A549 treated with Mapracorat at 1 μM for 4 hours (cell line): ENCODE results near the gene LZTS2. TPM values are rescaled to one million over a fixed set of nuclear protein-coding genes. Genes with fewer than 3 reads are reported as not detected.

ENCODE experiments used
- total RNA-seq: library from RNA; stranded (reverse); fragments of 200-300 nt; extraction: Qiagen RNA extraction; gene quantifications from 5 replicates; pipeline ENCODE4 v1.2.3, GENCODE V29; 2022

The LZTS2 gene
- 28.2 to 47.4 TPM (median 43.5 TPM) in 5 replicates for total RNA-seq

DNA sequence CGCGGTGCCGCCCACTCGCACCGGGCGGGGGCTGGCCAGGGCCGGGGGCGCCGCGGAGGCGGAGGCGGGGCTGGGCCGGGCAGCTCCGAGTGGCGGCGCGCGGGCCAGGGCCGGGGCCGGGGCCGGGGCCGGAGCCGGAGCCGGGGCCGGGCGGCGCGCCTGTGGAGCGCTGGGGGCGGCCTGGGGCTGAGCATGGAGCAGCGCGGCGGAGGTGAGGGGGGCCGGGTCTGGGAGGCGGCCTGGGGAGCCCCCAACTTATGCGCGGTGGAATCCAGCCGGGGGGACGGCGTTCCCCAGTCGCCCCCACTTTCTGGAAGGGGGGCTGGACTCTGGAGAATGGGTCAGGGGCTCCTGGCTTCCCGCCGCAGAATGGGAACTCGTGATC is at the start of gene LZTS2:
LZTS2 (plus strand) TSS at position 67 of the 385 bp plus-strand sequence. CDS start 2,731 bp downstream, outside the sequence.

DNA sequence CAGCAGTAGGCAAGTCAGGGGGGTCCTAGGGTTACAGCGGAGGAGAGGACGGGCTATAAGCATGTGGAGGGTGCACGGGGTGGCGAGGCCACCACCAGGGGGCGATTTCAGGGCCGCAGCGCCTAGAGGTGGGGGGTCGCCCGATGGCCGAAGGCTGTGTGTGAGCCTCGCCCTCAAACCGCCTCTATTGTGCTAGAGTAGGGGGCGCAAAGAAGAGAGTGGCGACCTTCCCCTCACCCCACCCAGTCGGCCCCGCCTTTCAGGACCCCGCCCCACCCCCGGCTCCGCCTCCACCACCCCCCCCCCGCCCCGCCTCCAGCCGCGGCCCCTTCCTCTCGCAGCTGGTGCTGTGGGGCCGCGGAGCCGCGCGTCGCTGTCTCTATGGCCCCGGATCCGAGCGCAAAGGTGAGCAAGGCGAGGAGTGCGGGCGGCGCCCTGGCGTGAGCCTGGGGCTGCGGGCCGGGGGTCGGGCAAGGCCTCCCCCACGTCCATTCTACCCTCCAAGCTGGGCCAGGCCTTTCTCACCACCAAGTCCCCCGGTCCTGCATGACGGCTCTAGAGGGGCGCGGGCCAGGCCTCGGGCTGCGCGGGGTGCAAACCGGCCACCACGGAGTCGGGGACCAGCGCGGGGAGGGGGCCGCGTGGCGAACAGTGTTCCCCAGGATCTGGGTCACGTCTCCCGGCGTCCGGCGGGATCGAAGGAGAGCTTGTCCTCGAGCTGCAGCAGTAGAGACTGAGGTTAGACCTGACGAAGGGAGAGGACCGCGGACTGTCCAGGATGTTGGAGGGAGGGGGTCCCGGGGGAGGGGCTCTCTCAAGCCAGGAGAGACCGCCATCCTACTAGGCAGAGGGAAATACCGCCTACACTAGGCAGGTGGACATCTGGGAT is 30.2 kb upstream of the LZTS2 start, which contains the start of gene SEMA4G:
SEMA4G (plus strand) TSS at position 318 of the 889 bp plus-strand sequence. CDS start 3,409 bp downstream, outside the sequence.

GRCh38 chr10:100986952-100987684 is 12.5 kb upstream of the LZTS2 start, which contains the start of the genes MRPL43 and TWNK:
MRPL43 (minus strand) TSS chr10:100987497; CDS start chr10:100987443, 54 bp downstream.
TWNK (plus strand) TSS chr10:100987543; CDS start chr10:100988211, 668 bp downstream.

DNA sequence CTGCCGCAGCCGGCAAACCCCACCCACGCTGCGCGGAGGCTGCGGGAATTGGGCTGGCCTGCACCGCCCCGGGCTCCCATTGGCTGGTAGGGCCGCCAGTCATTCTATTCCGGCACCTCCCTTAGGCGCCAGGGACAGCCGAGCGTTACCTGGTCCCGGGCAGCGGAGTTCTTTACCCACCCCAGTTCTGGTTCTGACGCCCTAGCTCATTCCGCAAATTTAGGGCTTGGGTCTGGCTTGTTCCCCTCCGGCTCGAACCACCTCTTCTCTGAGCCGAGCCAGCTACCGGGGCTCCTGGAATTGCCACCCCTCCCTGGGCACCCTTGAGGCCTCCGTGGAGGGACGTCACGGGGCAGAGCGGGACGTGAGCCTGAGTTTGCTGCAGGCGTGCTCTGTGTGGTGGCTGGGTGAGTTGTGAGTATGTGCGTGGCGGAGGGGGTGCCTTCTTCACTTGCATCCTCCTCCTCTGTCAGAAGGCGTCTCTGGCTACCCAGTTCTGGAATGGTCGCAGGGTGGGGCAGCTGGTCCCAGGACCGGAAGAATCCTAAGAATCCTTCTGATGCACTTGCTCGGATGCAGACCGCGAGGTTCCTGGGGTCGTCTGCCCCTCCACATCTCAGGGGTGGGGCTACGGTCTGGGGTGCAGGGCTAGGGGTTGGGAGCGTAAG is 31.7 kb downstream of the LZTS2 start, which contains the start of the genes PDZD7 and SFXN3:
PDZD7 (minus strand) TSS at position 2 of the 668 bp plus-strand sequence. CDS start 910 bp downstream, outside the sequence.
SFXN3 (plus strand) TSS at position 107 of the 668 bp plus-strand sequence. CDS start 3,461 bp downstream, outside the sequence.

Other genes with a start within 250 kb of the LZTS2 start
- 6.7 to 10.3 TPM (median 9.0 TPM) in 5 replicates for gene SLF2, start 86.8 kb upstream of the LZTS2 start, total RNA-seq
- 6.6 to 9.3 TPM (median 8.9 TPM) in 5 replicates for gene SEMA4G, start 30.3 kb upstream of the LZTS2 start, total RNA-seq
- 77.7 to 97.6 TPM (median 95.4 TPM) in 5 replicates for gene MRPL43, start 12.3 kb upstream of the LZTS2 start, total RNA-seq
- gene TWNK, start 12.3 kb upstream of the LZTS2 start, total RNA-seq: 34.5 to 42.7 TPM (median 39.3 TPM) in 5 replicates
- gene PDZD7, start 31.3 kb downstream of the LZTS2 start, total RNA-seq: 0.53 to 1.2 TPM (median 0.76 TPM) in 5 replicates
- gene SFXN3, start 31.4 kb downstream of the LZTS2 start, total RNA-seq: 43.3 to 49.9 TPM (median 45.2 TPM) in 5 replicates
- gene KAZALD1, start 62.2 kb downstream of the LZTS2 start, total RNA-seq: 2.0 to 3.0 TPM (median 2.8 TPM) in 5 replicates
- gene TLX1, start 131.5 kb downstream of the LZTS2 start, total RNA-seq: not detected in 5 replicates
- not detected in 5 replicates for gene LBX1, start 229.7 kb downstream of the LZTS2 start, total RNA-seq